MG63 (cell line): Measurements from ENCODE around the gene OARD1. TPM values are rescaled to one million over a fixed set of nuclear protein-coding genes. Genes with fewer than 3 reads are reported as not detected.
"Not testable (repeated sequence)": the region's sequence is repeated elsewhere in the genome, so short reads cannot be mapped to it uniquely, and the experiment has no call there.

Experiments
- DNase-seq: peaks from one replicate; pipeline ENCODE4 v3.0.0-alpha.2; 2020
- H3K27me3 ChIP-seq: fragments of 250-450 bp; sonication (Bioruptor Pico); 2 replicates; pipeline ENCODE4 v1.5.1; 2020; ENCODE audit warnings: mild to moderate bottlenecking, moderate library complexity
- H3K36me3 ChIP-seq: fragments of 250-450 bp; sonication (Bioruptor Pico); 2 replicates; pipeline ENCODE4 v1.5.1; 2020; ENCODE audit warnings: mild to moderate bottlenecking, moderate library complexity
- H3K4me3 ChIP-seq: fragments of 250-450 bp; sonication (Bioruptor Pico); 2 replicates; pipeline ENCODE4 v1.5.1; 2020; ENCODE audit warnings: mild to moderate bottlenecking, moderate library complexity
- H3K9me3 ChIP-seq: fragments of 250-450 bp; sonication (Bioruptor Pico); 2 replicates; pipeline ENCODE4 v1.5.1; 2020; ENCODE audit warnings: mild to moderate bottlenecking, moderate library complexity
- total RNA-seq: library from RNA; depleted of rRNA; stranded (reverse); fragments of >200 nt; shearing (Covaris generic); gene quantifications from 2 replicates; pipeline ENCODE4 v1.2.3, GENCODE V29; 2014; ENCODE audit warnings: low replicate concordance; rRNA removed

OARD1 gene
- 1.4 and 5.9 TPM in 2 replicates for total RNA-seq

- peak; percentile 96 for DNase-seq
- Histone ChIP-seq H3K36me3 (0 out of 2 replicates have a peak, but pooled peaks cover 3% of the 10 kb centered on the region), H3K9me3 (no peaks in the 10 kb centered on the region), H3K27me3 (no peaks in the 10 kb centered on the region), H3K4me3 (peak within 1 kb of the TSS; percentile 69)
Measured at GRCh38 chr6:41071923-41072835, at the start of gene OARD1. Gene OARD1, minus strand, starts transcription at chr6:41072356. Its CDS starts 722 bp downstream, at chr6:41071634.

DNA sequence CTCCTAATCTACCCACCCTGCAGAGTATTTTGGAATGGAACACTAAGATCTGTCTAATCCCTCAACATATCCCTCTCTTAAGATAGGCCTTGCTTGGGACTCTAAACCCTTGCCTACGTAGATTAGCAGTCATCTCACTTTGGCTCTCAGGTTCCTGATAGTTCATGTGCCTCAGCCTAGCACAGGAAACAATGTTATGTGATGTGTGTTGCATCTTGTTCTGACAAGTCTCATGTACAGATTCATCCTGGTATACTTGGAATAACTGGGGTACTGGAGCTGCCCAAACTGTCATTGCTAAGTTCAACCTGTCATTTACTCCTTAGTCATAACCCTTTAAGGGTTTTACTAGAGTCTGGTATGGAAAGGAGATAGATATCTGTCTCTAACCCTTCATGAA is 47.9 kb upstream of the OARD1 start:
- no peak for DNase-seq
- no peaks in the 10 kb centered on the region for H3K27me3 ChIP-seq
- no peaks in the 10 kb centered on the region for H3K9me3 ChIP-seq
- H3K36me3 ChIP-seq, result no peaks in the 10 kb centered on the region
- no peak overlapping the region for H3K4me3 ChIP-seq

DNA sequence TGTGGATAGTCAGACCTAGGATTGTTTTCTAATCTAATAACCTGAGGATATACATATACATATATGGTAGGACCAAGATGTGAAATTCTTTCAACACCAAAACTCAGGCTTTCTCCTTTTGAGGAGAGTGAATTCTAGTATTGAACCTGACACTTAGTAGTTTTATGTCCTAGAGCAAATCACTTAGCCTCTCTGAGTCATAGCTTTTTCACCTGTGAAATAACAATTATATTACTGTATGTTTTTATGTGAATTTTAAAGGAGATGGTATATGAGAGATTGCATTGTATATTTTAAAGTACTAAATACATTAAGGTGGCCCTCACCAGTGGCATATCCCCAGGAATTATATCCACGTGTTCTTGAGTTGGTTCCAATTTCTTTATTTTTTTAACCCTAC is 47.4 kb upstream of the OARD1 start:
- Histone ChIP-seq H3K4me3 (no peak overlapping the region), H3K36me3 (no peaks in the 10 kb centered on the region), H3K27me3 (no peaks in the 10 kb centered on the region), H3K9me3 (no peaks in the 10 kb centered on the region)
- DNase-seq, result no peak

DNA sequence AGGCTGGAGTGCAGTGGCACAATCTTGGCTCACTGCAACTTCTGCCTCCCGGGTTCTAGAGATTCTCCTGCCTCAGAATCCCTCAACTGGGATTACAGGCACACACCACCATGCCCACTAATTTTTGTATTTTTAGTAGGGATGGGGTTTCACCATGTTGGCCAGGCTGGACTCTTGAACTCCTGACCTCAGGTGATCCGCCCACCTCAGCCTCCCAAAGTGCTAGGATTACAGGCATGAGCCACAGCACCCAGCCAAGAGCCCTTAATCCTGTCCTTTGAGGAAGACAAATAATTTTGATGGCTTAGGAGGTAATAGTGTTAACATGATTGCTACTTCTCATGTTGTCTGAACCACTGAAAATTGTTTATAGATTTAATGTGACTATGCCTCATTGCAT is 42.9 kb upstream of the OARD1 start:
- DNase-seq, H3K4me3 ChIP-seq: not testable (repeated sequence)

DNA sequence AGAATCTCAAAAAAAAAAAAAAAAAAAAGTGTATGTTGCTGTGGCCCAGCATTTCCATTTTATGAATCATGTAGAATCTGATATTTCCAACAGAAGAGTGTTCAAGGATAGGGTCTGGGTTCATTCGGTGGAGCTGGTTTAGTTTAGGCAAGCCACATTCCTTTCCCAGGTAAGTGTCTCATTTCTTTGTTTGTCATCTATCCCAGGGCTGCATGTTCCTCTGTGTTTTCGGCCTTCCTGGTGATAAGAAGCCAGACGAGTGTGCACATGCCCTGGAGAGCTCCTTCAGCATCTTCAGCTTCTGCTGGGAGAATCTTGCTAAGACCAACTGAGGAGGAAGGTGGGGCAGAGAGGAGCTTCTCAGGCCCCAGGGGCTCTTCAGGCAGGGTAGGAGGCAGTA is 38.9 kb upstream of the OARD1 start:
- no peaks in the 10 kb centered on the region for H3K27me3 ChIP-seq

More for the DNA sequence above, 42.9 kb upstream of the OARD1 start:
- H3K9me3 ChIP-seq, H3K36me3 ChIP-seq, H3K27me3 ChIP-seq: not testable (repeated sequence)

DNA sequence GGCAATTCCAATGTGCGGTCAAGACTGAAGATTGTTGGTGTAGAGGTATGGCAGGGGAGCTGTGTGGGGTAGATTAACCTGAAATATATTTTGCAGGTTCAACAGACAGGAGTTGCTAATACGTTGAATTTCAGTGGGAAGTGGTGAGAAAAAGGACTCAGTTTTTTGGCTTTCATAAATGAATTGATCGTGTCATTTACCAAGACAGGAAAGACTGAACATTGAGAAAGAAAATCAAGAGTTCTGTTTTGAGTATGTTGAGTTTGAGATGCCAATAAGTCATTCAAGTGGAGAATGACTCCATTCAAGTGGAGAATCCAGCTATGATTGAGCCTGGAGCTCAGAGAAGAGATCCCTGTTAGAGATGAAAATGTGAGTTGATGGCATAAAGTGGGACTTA is 31.7 kb upstream of the OARD1 start:
- no peak overlapping the region for H3K4me3 ChIP-seq
- H3K27me3 ChIP-seq, result no peaks in the 10 kb centered on the region
- peaks cover 9% of the 10 kb centered on the region for H3K36me3 ChIP-seq
- H3K9me3 ChIP-seq, result no peaks in the 10 kb centered on the region
- DNase-seq, result no peak

More for the DNA sequence above, 38.9 kb upstream of the OARD1 start:
- Histone ChIP-seq H3K9me3 (no peaks in the 10 kb centered on the region), H3K36me3 (no peaks in the 10 kb centered on the region), H3K4me3 (no peak overlapping the region)
- DNase-seq, result no peak

DNA sequence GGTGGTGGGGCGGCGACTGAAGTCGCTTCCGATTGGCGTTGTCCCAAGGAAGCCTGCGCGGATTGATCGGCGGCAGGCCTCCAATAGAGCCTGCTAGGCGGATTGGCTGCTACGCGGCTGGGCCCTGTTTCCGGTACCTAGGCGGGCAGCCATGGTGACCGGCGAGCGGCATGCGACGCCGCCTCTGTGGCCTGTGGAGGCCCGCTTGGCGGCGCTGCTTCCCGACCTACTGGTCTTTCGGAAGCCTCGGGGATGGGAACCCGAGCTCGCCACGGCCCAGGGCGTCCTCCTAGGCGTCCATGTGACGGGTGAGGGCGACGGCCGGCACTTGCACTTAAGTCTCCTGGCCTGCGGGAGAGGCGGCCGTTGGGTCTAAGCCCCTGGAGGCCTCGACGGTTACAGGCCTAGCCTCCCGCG is 28.7 kb upstream of the OARD1 start:
- Histone ChIP-seq H3K27me3 (no peaks in the 10 kb centered on the region), H3K9me3 (no peaks in the 10 kb centered on the region), H3K36me3 (peaks cover 36% of the 10 kb centered on the region), H3K4me3 (no peak overlapping the region)
- DNase-seq, result no peak

GRCh38 chr6:41098366-41098765 is 26.2 kb upstream of the OARD1 start:
- DNase-seq, result no peak
- H3K4me3 ChIP-seq, result no peak overlapping the region
- H3K9me3 ChIP-seq, result no peaks in the 10 kb centered on the region
- no peaks in the 10 kb centered on the region for H3K27me3 ChIP-seq
- peaks cover 45% of the 10 kb centered on the region for H3K36me3 ChIP-seq

DNA sequence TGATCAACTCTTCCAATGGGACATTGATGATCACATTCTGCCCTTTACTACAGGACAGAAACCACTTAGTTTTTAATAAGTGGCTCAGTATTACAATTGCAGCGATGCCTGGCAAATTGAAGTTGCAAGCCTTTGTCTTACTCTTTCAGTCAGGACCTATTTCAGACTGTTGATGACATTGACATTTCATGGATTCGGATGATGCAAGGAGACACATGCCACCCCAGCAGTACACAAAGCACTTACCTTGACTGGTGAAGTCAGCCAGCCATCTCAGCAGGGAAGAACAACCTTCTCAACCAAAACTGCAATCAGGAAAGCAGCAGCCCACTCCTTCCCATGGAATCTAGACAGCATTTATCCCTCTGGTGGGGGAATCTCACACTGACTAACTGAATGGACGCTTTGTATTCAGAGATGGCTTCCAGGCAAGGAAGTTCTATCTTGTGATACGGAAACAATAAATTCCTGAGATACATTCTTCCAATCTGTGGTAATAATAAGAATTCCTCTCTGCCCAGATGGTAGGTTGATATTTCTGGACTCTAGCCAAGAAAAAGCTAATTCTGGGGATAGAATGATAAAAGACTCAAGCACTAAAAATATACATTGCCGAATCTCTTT is 25.4 kb upstream of the OARD1 start:
- no peaks in the 10 kb centered on the region for H3K27me3 ChIP-seq
- no peak overlapping the region for H3K4me3 ChIP-seq
- H3K9me3 ChIP-seq, result no peaks in the 10 kb centered on the region
- peaks cover 52% of the 10 kb centered on the region for H3K36me3 ChIP-seq
- no peak for DNase-seq

GRCh38 chr6:41093729-41094128 is 21.6 kb upstream of the OARD1 start:
- H3K9me3 ChIP-seq, result no peaks in the 10 kb centered on the region
- no peaks in the 10 kb centered on the region for H3K27me3 ChIP-seq
- H3K4me3 ChIP-seq, result no peak overlapping the region
- H3K36me3 ChIP-seq, result peaks cover 55% of the 10 kb centered on the region
- DNase-seq, result no peak

DNA sequence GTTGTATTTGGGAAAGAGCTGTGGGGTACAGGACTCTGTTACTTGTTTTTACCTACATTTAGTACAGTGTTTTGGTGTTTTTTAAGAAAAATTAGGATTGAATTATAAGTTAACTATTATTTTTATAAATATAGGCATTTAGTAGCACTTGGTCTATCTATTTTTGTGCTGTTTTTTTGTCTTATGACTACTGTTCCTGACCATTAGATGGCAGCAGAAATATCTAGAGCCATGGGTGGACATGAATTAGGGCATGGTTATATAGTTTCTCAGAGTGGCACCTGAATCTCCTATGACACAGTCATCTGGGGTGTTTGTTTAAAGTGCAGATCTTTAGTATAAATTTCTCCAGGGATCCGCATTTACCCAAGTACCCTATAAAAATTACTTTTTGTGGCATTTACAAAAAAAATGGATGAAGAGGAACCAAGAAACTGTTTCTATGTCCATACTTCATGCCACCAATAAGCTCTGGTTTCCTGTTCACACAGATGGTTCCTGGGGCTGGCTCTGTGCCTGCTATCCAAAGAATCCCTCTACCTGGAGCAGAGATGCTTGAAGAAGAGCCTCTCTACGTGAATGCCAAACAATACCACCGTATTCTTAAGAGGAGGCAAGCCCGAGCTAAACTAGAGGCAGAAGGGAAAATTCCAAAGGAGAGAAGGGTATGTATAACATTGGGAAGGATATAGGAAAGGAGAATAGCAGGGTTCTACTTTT is 20.4 kb upstream of the OARD1 start:
- no peak for DNase-seq
- Histone ChIP-seq H3K36me3 (peaks cover 44% of the 10 kb centered on the region), H3K4me3 (no peak overlapping the region), H3K9me3 (no peaks in the 10 kb centered on the region), H3K27me3 (no peaks in the 10 kb centered on the region)

DNA sequence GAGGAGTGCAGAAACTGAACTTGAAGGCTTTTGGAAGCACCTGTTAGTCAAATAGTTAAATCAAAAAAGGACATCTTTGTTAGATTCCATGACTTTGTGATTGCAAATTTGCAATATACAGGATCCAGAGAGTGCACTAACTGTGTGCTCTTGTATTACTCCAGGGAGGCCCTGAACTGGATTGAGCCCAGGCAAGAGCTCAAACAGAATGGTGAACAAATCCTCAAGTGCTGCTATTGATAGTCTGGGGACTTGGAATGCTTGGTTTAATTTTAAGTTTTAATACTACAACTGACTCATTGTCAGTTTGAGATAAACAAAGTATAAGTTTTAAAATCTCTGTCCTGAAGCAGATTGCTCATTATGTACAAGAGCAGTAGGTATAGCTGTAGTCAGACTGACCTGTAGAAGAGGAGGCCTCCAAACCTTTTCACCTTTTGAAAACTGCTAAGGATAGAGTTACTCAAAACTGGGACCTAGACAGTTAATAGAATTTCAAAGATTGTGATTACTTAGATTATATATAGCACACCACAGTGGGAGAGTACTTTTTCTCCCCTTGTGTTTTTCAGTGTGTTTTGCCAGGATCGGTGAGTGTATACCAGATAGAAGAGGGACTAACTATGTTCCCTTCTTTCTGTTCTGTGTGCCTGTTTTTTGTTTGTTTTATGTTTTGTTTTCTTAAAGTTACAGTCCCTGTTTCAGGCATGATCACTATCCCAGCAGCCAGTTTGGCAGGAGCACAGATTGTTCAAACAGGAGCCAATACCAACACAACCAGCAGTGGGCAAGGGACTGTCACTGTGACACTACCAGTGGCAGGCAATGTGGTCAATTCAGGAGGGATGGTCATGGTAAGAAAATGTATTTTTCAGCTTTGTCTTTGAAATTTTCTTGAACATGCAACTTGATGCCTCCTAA is 18.9 kb upstream of the OARD1 start:
- Histone ChIP-seq H3K9me3 (no peaks in the 10 kb centered on the region), H3K36me3 (peaks cover 32% of the 10 kb centered on the region), H3K27me3 (no peaks in the 10 kb centered on the region), H3K4me3 (no peak overlapping the region)
- no peak for DNase-seq

DNA sequence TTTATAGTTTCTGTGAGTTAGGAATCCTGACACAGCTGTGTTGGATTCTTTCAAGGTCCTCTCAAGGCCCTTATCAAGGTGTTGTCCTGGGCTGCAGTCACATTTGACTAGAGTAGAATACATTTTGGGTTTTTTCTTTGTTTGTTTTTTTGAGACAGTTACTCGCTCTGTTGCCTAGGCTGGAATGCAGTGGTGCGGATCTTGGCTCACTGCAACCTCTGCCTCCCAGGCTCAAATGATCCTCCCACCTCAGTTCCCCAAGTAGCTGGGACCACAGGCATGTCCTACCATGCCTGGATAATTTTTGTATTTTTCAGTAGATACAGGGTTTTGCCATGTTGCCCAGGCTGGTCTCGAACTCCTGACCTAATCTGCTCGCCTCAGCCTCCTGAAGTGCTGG is 16.3 kb upstream of the OARD1 start:
- peak; percentile 4 for DNase-seq
- no peak overlapping the region for H3K4me3 ChIP-seq
- H3K9me3 ChIP-seq, result no peaks in the 10 kb centered on the region
- peaks cover 39% of the 10 kb centered on the region for H3K36me3 ChIP-seq
- no peaks in the 10 kb centered on the region for H3K27me3 ChIP-seq

DNA sequence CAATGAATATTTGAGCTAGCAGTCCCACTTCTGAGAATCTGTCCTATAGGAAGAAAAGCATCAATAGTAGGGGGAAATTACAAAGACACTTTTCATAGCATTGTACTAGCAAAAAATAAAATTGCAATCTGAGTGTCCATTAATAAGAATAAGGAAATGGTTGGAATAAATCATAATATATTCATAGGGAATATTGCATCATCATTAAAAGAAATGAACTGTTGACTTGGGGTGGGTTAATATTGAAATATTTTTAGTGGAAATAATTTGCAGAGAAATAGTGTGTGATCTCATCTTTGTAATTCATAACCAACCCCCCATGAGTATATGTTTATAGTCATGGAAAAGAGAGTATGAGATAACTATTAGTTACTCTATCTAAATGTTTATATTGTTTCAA is 13.0 kb upstream of the OARD1 start:
- H3K27me3 ChIP-seq, result no peaks in the 10 kb centered on the region
- no peaks in the 10 kb centered on the region for H3K9me3 ChIP-seq
- H3K4me3 ChIP-seq, result no peak overlapping the region
- no peak for DNase-seq
- peaks cover 23% of the 10 kb centered on the region for H3K36me3 ChIP-seq

GRCh38 chr6:41083072-41083471 is 10.9 kb upstream of the OARD1 start:
- Histone ChIP-seq H3K27me3 (no peaks in the 10 kb centered on the region), H3K36me3 (peaks cover 35% of the 10 kb centered on the region)
- no peak for DNase-seq

DNA sequence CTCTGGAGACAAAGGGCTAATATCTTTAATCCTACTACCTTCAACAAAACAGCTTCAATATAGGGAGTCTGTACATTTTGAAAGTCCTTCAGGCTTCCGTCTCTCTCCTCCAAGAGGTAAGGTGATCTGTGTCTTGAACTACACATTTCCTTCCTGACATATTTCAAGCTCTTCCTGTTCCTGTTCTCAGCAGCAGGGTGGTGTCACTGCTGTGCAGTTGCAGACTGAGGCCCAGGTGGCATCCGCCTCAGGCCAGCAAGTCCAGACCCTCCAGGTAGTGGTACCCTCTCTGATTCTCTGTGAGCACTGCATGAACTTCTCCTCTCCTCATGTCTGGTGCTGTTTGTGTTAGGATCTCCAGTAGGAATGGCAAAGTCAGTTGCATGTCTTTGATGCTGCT is 8.5 kb upstream of the OARD1 start:
- no peak overlapping the region for H3K4me3 ChIP-seq
- DNase-seq, result no peak
- peaks cover 32% of the 10 kb centered on the region for H3K36me3 ChIP-seq
- no peaks in the 10 kb centered on the region for H3K27me3 ChIP-seq
- no peaks in the 10 kb centered on the region for H3K9me3 ChIP-seq

More at GRCh38 chr6:41083072-41083471, 10.9 kb upstream of the OARD1 start:
- Histone ChIP-seq H3K9me3 (no peaks in the 10 kb centered on the region), H3K4me3 (no peak overlapping the region)
